GM12878 (cell line): ENCODE measurements around the gene RPS4Y2. TPM values are rescaled to one million over a fixed set of nuclear protein-coding genes. Genes with fewer than 3 reads are reported as not detected.

Experiments
- ATAC-seq: fragments of 200-7000 bp; cut with Tn5 transposase; 3 replicates; pipeline ENCODE4 v1.9.1; 2020; ENCODE audit warnings: mild to moderate bottlenecking, moderate library complexity
- BruUV-seq: library from RNA; stranded (reverse); fragments of 400-500 nt; replicated peaks from 2 replicates; lab custom pipeline; 2021; lab: Mats Ljungman, UMichigan
- CTCF ChIA-PET: fragments of 300-600 bp; sonication (Branson Sonifier 250); formaldehyde crosslinking; extraction: SDS; loops from one replicate; lab custom pipeline; 2021; ENCODE audit warnings: inconsistent platforms; lab: Yijun Ruan, JAX
- POLR2A ChIA-PET: fragments of 350-600 bp; formaldehyde crosslinking; extraction: SDS; loops from one replicate; lab custom pipeline; 2021; ENCODE audit warnings: inconsistent platforms; lab: Charles Lee
- RAD21 ChIA-PET: fragments of 300-600 bp; sonication (Branson Sonifier 250); formaldehyde crosslinking; loops from one replicate; lab custom pipeline; 2023; ENCODE audit warnings: antibody characterized with exemption; ENCODE audit not compliant: unreplicated experiment; lab: Charles Lee
- SMC1A ChIA-PET: fragments of 300-600 bp; sonication (Branson Sonifier 250); formaldehyde crosslinking; loops from one replicate; lab custom pipeline; 2023; ENCODE audit not compliant: unreplicated experiment, uncharacterized antibody; lab: Charles Lee
- DNase-seq: peaks from one replicate; pipeline ENCODE4 v3.0.0-alpha.2; 2011; ENCODE audit warnings: low read depth, low spot score
- FAIRE-seq: peaks from 3 replicates; lab custom pipeline; 2011; peaks lifted over from hg19 to GRCh38; lab: Jason Lieb, UNC
- H2AFZ ChIP-seq: 2 replicates; pipeline ENCODE4 v1.6.0; 2011; ENCODE audit warnings: low read depth, low read length, control low read depth; ENCODE audit not compliant: control insufficient read depth
- H3K27ac ChIP-seq: 2 replicates; pipeline ENCODE4 v1.5.1; 2011; ENCODE audit warnings: control low read depth; ENCODE audit not compliant: control insufficient read depth, insufficient read depth
- H3K27me3 ChIP-seq, 2 experiments: replicated peaks in 1 of 2; 2 replicates each; pipeline versions ENCODE4 v1.6.0 to v1.6.1; 2011; ENCODE audit warnings: low read length in 1 of 2; ENCODE audit not compliant: control insufficient read depth in 2 of 2, insufficient read depth in 2 of 2
- H3K36me3 ChIP-seq, 2 experiments: 2 replicates each; pipeline ENCODE4 v1.5.1; 2011; ENCODE audit warnings: low read length in 1 of 2; ENCODE audit not compliant: control insufficient read depth in 2 of 2, insufficient read depth in 2 of 2
- H3K4me1 ChIP-seq: 2 replicates; pipeline ENCODE4 v1.6.1; 2011; ENCODE audit warnings: mild to moderate bottlenecking, low read length, moderate library complexity, mixed read lengths; ENCODE audit not compliant: control insufficient read depth, insufficient read depth
- H3K4me2 ChIP-seq: 2 replicates; pipeline ENCODE4 v1.6.0; 2011; ENCODE audit warnings: control low read depth; ENCODE audit not compliant: control insufficient read depth, insufficient read depth
- H3K4me3 ChIP-seq: fragments of 200-600 bp; sonication (generic); 2 replicates; pipeline ENCODE4 v1.5.1; 2016
- H3K79me2 ChIP-seq: 2 replicates; pipeline ENCODE4 v1.6.0; 2011; ENCODE audit warnings: low read length; ENCODE audit not compliant: control insufficient read depth, insufficient read depth
- H3K9ac ChIP-seq: 2 replicates; pipeline ENCODE4 v1.8.0; 2011; ENCODE audit warnings: low read length, control low read depth, mixed read lengths; ENCODE audit not compliant: control insufficient read depth, insufficient read depth
- H3K9me3 ChIP-seq: replicated peaks from 3 replicates; pipeline ENCODE4 v1.5.1; 2011; ENCODE audit warnings: mild to moderate bottlenecking, low read length; ENCODE audit not compliant: control insufficient read depth, insufficient read depth
- H4K20me1 ChIP-seq: 2 replicates; pipeline ENCODE4 v1.6.0; 2011; ENCODE audit not compliant: control insufficient read depth, insufficient read depth
- ATF7 ChIP-seq: fragments of 450-650 bp; IDR thresholded peaks from 2 replicates; pipeline ENCODE4 v1.6.1; 2016; ENCODE audit warnings: low read depth, mild to moderate bottlenecking
- BCL11A ChIP-seq: IDR thresholded peaks from 2 replicates; pipeline ENCODE4 v1.6.1; 2011; ENCODE audit warnings: low read depth, low read length
- BCLAF1 ChIP-seq: fragments of 450-650 bp; IDR thresholded peaks from 2 replicates; pipeline ENCODE4 v1.6.1; 2017; ENCODE audit warnings: antibody characterized with exemption, mild to moderate bottlenecking, moderate library complexity
- EZH2 ChIP-seq: IDR thresholded peaks from 2 replicates; pipeline ENCODE4 v1.6.1; 2012; ENCODE audit warnings: low read depth, mild to moderate bottlenecking, control low read depth, inconsistent platforms, low read length, borderline replicate concordance; ENCODE audit not compliant: control insufficient read depth
- FOS ChIP-seq: IDR thresholded peaks from 3 replicates; pipeline ENCODE4 v1.6.1; 2011; ENCODE audit warnings: borderline replicate concordance; ENCODE audit not compliant: insufficient read length; ENCODE audit errors: extremely low read depth
- MEF2B ChIP-seq: fragments of 450-650 bp; IDR thresholded peaks from 2 replicates; pipeline ENCODE4 v1.6.1; 2018; ENCODE audit warnings: mild to moderate bottlenecking, moderate library complexity; ENCODE audit not compliant: partially characterized antibody, poor library complexity, severe bottlenecking
- NFYB ChIP-seq: IDR thresholded peaks from 2 replicates; pipeline ENCODE4 v1.6.1; 2011; ENCODE audit warnings: low read depth, mild to moderate bottlenecking, low read length, improper control_type of control experiment, moderate library complexity; ENCODE audit not compliant: insufficient read depth
- NKRF ChIP-seq: fragments of 450-650 bp; conservative IDR thresholded peaks from 2 replicates; pipeline ENCODE4 v1.6.1; 2017; ENCODE audit warnings: mild to moderate bottlenecking, moderate library complexity
- NR2C2 ChIP-seq: IDR thresholded peaks from 2 replicates; pipeline ENCODE4 v1.6.1; 2011; ENCODE audit warnings: borderline replicate concordance, low read depth; ENCODE audit not compliant: control insufficient read depth, insufficient read length
- PBX3 ChIP-seq: IDR thresholded peaks from 2 replicates; pipeline ENCODE4 v1.6.1; 2011; ENCODE audit warnings: mild to moderate bottlenecking, low read depth, low read length, moderate library complexity; ENCODE audit not compliant: insufficient replicate concordance
- POU2F2 ChIP-seq: IDR thresholded peaks from 3 replicates; pipeline ENCODE4 v1.6.1; 2011; ENCODE audit warnings: low read depth, mild to moderate bottlenecking, low read length, borderline replicate concordance
- SPI1 ChIP-seq: IDR thresholded peaks from 2 replicates; pipeline ENCODE4 v1.6.1; 2011; ENCODE audit warnings: low read depth, mild to moderate bottlenecking, low read length, moderate library complexity, borderline replicate concordance; ENCODE audit not compliant: insufficient read depth
- YBX1 ChIP-seq: fragments of 450-650 bp; IDR thresholded peaks from 2 replicates; pipeline ENCODE4 v1.6.1; 2016; ENCODE audit warnings: antibody characterized with exemption
- ZNF207 ChIP-seq: fragments of 450-650 bp; IDR thresholded peaks from 2 replicates; pipeline ENCODE4 v1.6.1; 2014; ENCODE audit warnings: antibody characterized with exemption, mild to moderate bottlenecking, borderline replicate concordance
- WGBS: methylation state at CpG from one replicate; pipeline ENCODE4 v1.1.6; 2016; ENCODE audit warnings: low lambda C conversion rate; ENCODE audit not compliant: insufficient replicate concordance, insufficient coverage; ENCODE audit errors: missing lambda C conversion rate; 5-methylcytosine and 5-hydroxymethylcytosine counted together
- in situ Hi-C: fragments of 300-500 bp; cut with MboI; formaldehyde crosslinking; loops from 9 replicates; pipeline ENCODE4 v1.14.3; 2018; ENCODE audit warnings: mixed read lengths
- intact Hi-C: fragments of 100-400 bp; cut with micrococcal nuclease; formaldehyde crosslinking; loops from one replicate; pipeline ENCODE4 v1.14.2; 2022; ENCODE audit not compliant: unreplicated experiment
- polyA plus RNA-seq, 11 experiments: library from polyadenylated mRNA; depleted of rRNA in 4 of 11; unstranded in 6 of 11; stranded (reverse) in 5 of 11; fragments of >200 nt; fragmentation: Nextera tagmentation in 4 of 11; fragmentation: Illumina TruSeq in 1 of 11; extraction: Ambion mirVana in 4 of 11; extraction: Trizol in 1 of 11; gene quantifications; 1 replicate in 1 of 11; 2 replicates in 10 of 11; pipeline versions ENCODE4 v1.2.1 to v1.2.3, GENCODE V29; 2011 to 2016; ENCODE audit warnings: inconsistent platforms in 2 of 11, missing spikeins in 2 of 11, low read depth in 1 of 11
- total RNA-seq, 4 experiments: library from RNA; depleted of rRNA in 3 of 4; stranded (reverse); fragments of >200 nt in 3 of 4; fragmentation: Illumina TruSeq in 1 of 4; extraction: Trizol in 1 of 4; gene quantifications; 2 replicates each; pipeline versions ENCODE4 v1.2.1 to v1.2.3, GENCODE V29; 2013 to 2021

The RPS4Y2 gene
- total and polyA plus RNA-seq, 10 of the 15 experiments (the other 5 are each of a cell fraction or from before 2014, with no cell fraction given) = not detected

- Histone ChIP-seq H2AFZ (no peak overlapping the region), H3K9ac (no peak overlapping the region), H3K27me3 (no peaks in the 10 kb centered on the region), H4K20me1 (no peaks in the 10 kb centered on the region), H3K36me3 (no peaks in the 10 kb centered on the region), H3K4me3 (no peak overlapping the region), H3K9me3 (no peaks in the 10 kb centered on the region), H3K4me2 (no peak overlapping the region), H3K4me1 (no peaks in the 10 kb centered on the region), H3K79me2 (no peaks in the 10 kb centered on the region), H3K27ac (no peak overlapping the region)
- intact Hi-C loops (no loop called here), in situ Hi-C loops (no loop called here)
- no TSS peak for BruUV-seq
- DNase-seq = no peak
- CTCF ChIA-PET = no interaction called here
- SMC1A ChIA-PET = no interaction called here
- TF ChIP-seq SPI1 (no peak), POU2F2 (no peak), BCL11A (no peak), PBX3 (no peak), BCLAF1 (no peak), NFYB (no peak), ZNF207 (no peak), YBX1 (no peak), EZH2 (no peak), NKRF (no peak), MEF2B (no peak), FOS (no peak), NR2C2 (no peak), ATF7 (no peak)
- FAIRE-seq = no peak
- RAD21 ChIA-PET = no interaction called here
- no peak for ATAC-seq
- POLR2A ChIA-PET = no interaction called here
- WGBS = no CpG with 5 or more reads among the region's 4 CpGs
Observed at GRCh38 chrY:20776104-20776503, 20.2 kb downstream of the RPS4Y2 start.
